Mucosa of gallbladder (tissue), 1 donor: ENCODE data around the gene STKLD1. TPM values are rescaled to one million over a fixed set of nuclear protein-coding genes. Genes with fewer than 3 reads are reported as not detected.

Source experiments
- DNase-seq: peaks from one replicate; pipeline ENCODE4 v3.0.0-alpha.2; 2020; ENCODE audit warnings: low spot score
- total RNA-seq: library from RNA; stranded (reverse); gene quantifications from one replicate; pipeline ENCODE4 v1.2.1, GENCODE V29; 2021
- donor health status: DM: no; HTN: no; CAD: no.

The STKLD1 gene
- total RNA-seq, 1 donor from 2014 or later, result 1.1 TPM

DNA sequence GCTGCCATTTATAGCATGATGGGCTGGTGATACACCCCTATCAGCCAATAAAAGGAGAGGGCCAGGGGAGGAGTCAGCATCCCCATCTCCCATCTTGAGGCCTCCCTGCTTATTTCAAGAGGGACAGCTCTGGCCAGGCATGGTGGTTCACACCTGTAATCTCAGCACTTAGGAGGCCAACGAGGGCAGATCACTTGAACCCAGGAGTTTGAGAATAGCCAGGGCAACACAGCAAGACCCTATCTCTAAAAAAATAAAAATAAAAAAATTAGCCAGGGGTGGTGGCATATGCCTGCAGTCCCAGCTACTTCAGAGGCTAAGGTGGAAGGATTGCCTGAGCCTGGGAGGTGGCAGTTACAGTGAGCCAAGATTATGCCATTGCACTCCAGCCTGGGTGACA is 31.9 kb downstream of the STKLD1 start:
- DNase-seq, result no peak

GRCh38 chr9:133415170-133415569 is 39.0 kb downstream of the STKLD1 start:
- no peak for DNase-seq

DNA sequence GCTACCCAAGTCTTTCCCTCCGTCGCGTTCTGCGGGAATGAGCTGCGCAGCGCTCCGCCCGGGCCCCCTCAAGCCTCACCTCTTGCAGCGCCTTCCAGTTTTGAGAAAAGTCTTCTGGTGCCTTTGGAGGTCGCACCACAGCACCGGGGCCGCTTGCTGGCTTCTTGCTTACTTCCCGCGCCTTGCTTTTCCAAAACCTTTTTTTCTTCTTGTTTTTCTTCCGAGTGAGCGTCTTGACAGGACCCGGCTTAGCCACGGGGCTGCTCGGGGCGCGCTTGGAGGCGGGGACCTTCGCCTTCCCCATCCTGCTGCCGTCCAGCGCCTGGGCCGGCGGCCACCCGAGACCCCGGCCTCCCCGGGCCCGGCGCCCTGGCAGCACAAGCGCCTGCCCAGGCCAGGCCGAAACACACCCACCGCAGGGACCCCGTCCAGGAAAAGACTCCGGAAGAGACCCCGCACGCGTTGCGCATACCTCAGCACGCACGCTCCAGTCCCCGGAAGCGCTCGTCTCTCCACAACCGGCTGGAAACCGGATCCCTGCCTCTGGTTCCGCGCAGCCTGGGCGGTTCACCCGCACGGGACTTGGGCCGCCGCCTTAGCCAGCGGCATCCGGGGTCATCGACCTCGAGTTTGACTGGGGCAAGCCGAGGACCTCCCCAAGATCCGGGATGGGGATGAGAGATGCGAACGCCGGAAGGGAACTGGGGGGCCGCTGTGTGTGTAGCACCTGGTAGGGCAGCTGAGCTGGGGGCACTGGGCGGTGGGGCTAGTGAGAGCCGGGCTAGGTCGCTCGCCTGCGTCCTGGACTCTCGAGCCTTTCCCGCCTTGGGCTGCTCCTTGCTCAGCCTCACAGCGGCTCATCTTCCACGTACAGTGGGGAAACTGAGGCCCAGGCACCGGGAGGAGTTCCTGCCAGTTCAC is 41.6 kb downstream of the STKLD1 start, which contains the start of gene REXO4:
Gene REXO4, minus strand, starts transcription at position 470 of the 921 bp plus-strand sequence. Its CDS starts 166 bp downstream, at position 304.
- peak; percentile 78 for DNase-seq

DNA sequence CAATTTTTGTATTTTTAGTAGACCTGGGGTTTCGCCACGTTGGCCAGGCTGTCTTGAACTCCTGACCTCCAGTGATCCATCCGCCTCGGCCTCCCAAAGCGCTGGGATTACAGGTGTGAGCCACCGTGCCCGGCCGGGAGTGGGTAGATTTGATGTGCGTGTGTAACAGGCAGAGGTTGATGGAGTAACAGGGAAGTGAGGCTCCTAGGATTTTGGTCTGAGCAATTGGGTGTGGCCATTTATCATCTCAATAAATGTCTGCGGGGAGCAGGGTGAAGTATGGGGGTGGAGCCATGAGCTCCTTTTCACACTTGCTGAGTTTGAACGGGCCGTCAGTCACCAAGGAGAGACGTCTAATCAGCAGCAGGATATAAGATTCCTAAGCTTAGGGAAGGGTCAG is 42.8 kb downstream of the STKLD1 start:
- DNase-seq, result no peak

GRCh38 chr9:133420392-133420827 is 44.2 kb downstream of the STKLD1 start:
- DNase-seq, result no peak

- no peak for DNase-seq
These were observed 45.7 kb downstream of the STKLD1 start, which contains the start of gene ADAMTS13 for GRCh38 chr9:133421615-133422542. Gene ADAMTS13 (plus strand): TSS chr9:133422367. CDS start chr9:133422444, 77 bp downstream.

DNA sequence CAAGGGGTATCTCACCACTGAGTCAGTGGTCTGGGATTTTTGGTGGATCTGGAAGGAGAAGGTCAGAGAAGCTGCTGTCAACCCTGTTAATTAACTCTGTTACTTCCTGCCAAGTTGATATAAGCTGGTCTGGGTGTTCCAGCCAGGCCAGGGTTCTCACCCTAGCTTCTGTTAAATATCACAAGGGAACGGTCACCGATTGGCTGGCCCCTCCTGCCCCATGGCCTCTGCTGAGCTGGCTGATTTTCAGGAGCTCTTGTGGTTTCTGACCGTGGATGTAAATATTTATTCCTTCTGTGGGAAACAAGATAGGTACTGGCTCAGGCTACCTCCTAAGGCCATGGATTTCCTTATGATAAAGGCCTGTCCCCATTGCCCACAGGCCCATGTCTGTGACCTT is 47.0 kb downstream of the STKLD1 start:
- DNase-seq, result peak; percentile 44

DNA sequence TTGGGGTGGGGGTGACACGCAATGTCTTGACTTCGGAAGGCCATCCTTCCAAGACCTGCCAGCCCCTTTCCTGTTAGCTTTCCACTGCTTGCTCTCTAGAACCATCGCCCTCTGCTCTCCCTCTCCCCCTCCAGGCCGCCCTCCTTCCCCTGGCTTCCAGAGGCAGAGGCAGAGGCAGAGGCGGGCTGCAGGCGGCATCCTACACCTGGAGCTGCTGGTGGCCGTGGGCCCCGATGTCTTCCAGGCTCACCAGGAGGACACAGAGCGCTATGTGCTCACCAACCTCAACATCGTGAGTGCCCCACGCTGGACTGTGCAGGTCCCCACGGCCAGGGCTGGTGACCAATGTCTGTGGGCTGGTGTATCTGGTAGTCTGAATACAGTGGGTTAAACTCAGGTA is 48.0 kb downstream of the STKLD1 start:
- DNase-seq, result no peak

DNA sequence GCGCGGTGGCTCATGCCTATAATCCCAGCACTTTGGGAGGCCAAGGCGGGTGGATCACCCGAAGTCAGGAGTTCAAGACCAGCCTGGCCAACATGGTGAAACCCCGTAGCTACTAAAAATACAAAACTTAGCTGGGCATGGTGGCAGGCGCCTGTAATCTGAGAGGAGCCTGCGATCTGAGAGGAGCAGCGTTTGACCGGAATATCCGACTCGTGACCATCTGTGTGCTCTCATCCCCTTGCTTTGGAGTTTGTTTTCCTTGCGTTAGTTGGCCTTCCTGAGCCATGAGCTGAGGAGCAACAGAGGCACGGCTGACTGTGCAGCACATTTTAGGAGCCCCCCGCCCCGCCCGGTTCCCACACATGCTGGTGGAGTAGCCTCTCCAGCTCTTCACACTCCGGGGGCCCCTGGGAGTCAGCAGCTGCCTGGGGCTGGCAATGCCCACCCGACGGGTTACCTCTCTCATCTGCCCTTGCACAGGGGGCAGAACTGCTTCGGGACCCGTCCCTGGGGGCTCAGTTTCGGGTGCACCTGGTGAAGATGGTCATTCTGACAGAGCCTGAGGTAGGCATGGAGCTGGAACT is 49.0 kb downstream of the STKLD1 start:
- no peak for DNase-seq

- DNase-seq, result no peak
These were observed 49.8 kb downstream of the STKLD1 start for GRCh38 chr9:133426011-133426410.

- no peak for DNase-seq
These were observed 51.6 kb downstream of the STKLD1 start for GRCh38 chr9:133427658-133428348.

GRCh38 chr9:133428617-133429101 is 52.5 kb downstream of the STKLD1 start:
- DNase-seq, result no peak

DNA sequence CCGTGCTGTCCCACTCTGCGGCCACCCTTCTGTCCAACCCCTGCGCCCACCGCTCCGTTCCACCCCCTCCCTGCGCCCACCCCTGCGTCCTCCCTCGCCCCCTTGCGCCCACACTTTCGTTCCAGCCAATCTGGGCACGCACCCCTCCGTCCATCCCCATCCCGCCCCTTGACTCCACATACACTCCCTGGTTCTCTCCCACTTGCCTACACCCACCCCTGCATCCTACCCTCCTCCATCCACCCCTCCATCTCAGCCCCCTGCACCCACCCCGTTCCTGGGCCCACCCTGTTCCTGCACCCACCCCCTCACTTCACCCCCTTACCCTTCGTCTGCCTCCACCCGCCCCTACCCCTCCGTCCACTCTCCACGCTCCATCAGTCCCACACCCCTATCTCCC is 53.0 kb downstream of the STKLD1 start:
- DNase-seq, result no peak

DNA sequence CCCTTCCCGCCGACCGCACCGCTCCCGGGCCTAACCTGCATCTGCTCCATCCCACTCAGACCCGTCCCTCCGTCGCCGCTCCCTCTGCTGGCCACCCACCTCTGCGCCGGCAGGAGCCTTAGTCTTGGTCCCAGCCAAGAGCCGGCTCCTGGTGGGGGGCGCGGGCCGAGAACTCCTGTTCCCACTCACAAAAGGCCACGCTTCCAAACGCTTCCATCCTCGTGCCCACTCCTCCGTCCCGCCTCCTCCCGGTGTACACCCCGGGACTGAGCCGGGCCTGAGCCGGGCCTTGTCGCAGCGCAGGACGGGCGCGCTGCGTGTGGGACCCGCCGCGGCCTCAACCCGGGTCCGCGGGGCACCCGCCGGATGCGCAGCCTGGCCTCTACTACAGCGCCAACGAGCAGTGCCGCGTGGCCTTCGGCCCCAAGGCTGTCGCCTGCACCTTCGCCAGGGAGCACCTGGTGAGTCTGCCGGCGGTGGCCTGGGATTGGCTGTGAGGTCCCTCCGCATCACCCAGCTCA is 53.5 kb downstream of the STKLD1 start:
- peak; percentile 18 for DNase-seq

GRCh38 chr9:133430244-133430643 is 54.1 kb downstream of the STKLD1 start:
- no peak for DNase-seq

GRCh38 chr9:133433351-133433843 is 57.2 kb downstream of the STKLD1 start:
- no peak for DNase-seq

GRCh38 chr9:133436681-133437080 is 60.5 kb downstream of the STKLD1 start:
- DNase-seq, result no peak

DNA sequence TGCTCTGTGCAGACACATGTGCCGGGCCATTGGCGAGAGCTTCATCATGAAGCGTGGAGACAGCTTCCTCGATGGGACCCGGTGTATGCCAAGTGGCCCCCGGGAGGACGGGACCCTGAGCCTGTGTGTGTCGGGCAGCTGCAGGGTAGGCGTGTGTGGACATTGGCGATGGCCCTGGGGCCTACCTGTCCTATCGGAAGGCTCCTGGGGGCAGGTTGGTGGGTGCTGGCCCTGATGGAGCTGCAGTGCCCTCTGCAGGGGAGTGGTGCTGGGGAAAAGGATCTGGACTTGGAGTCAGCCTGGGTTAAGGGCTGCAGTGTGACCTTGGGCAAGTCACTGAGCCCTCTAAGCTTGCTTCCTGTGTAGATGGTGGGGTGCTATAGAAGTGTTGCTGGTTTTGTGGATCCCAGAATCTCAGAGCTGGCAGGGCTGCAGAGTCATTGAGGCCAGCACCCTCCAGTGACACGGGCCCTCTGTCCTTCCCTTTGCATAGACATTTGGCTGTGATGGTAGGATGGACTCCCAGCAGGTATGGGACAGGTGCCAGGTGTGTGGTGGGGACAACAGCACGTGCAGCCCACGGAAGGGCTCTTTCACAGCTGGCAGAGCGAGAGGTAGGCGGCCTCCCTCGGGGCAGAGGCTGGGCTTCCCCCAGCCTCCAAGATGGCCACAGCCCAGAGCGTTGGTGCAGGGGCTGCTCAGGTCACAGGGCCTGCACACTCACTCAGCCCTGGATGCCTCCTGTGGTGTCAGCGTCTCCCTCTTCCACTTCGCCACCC is 61.8 kb downstream of the STKLD1 start:
- no peak for DNase-seq

- no peak for DNase-seq
These were observed 63.2 kb downstream of the STKLD1 start for GRCh38 chr9:133439337-133439736.

- DNase-seq, result no peak
These were observed 64.7 kb downstream of the STKLD1 start for GRCh38 chr9:133440874-133441273.
